SK-N-SH treated with all-trans-retinoic acid at 6 μM for 48 hours (cell line): ENCODE data around the gene PDE7B.

Experiments
- ATAC-seq: fragments of 200-7000 bp; cut with Tn5 transposase; 3 replicates; pipeline ENCODE4 v1.9.1; 2020; ENCODE audit warnings: mild to moderate bottlenecking, moderate library complexity
- ARNTL ChIP-seq: fragments of 450-650 bp; formaldehyde crosslinking; IDR thresholded peaks from 2 replicates; pipeline ENCODE4 v1.5.0; 2020; ENCODE audit warnings: low read depth, mild to moderate bottlenecking, moderate library complexity, borderline replicate concordance
- BACH2 ChIP-seq: fragments of 250-450 bp; sonication (Bioruptor Pico); IDR thresholded peaks from 2 replicates; pipeline ENCODE4 v1.9.0; 2021; ENCODE audit warnings: mild to moderate bottlenecking, borderline replicate concordance
- CREB5 ChIP-seq: fragments of 250-450 bp; sonication (Bioruptor Pico); IDR thresholded peaks from 2 replicates; pipeline ENCODE4 v1.5.1; 2020; ENCODE audit warnings: low read depth, mild to moderate bottlenecking, moderate library complexity
- CSDC2 ChIP-seq: fragments of 250-450 bp; sonication (Bioruptor Pico); IDR thresholded peaks from 2 replicates; pipeline ENCODE4 v1.5.0; 2020; ENCODE audit warnings: mild to moderate bottlenecking, moderate library complexity
- CSRNP3 ChIP-seq: fragments of 250-450 bp; sonication (Bioruptor Pico); IDR thresholded peaks from 2 replicates; pipeline ENCODE4 v1.5.1; 2021; ENCODE audit warnings: mild to moderate bottlenecking, moderate library complexity
- ESRRG ChIP-seq: fragments of 250-450 bp; sonication (Bioruptor Pico); IDR thresholded peaks from 2 replicates; pipeline ENCODE4 v1.6.1; 2021; ENCODE audit warnings: mild to moderate bottlenecking
- ISL1 ChIP-seq: fragments of 250-450 bp; sonication (Bioruptor Pico); IDR thresholded peaks from 2 replicates; pipeline ENCODE4 v2.1.2; 2022; ENCODE audit warnings: mild to moderate bottlenecking, moderate library complexity
- TCF4 ChIP-seq: fragments of 250-450 bp; sonication (Bioruptor Pico); IDR thresholded peaks from 2 replicates; pipeline ENCODE4 v1.8.0; 2021; ENCODE audit warnings: mild to moderate bottlenecking, moderate library complexity, borderline replicate concordance
- TOX ChIP-seq: fragments of 250-450 bp; sonication (Bioruptor Pico); IDR thresholded peaks from 2 replicates; pipeline ENCODE4 v1.8.0; 2021; ENCODE audit warnings: mild to moderate bottlenecking, moderate library complexity, borderline replicate concordance
- ZC3H10 ChIP-seq: fragments of 250-450 bp; sonication (Bioruptor Pico); IDR thresholded peaks from 2 replicates; pipeline ENCODE4 v1.5.1; 2021; ENCODE audit warnings: mild to moderate bottlenecking, moderate library complexity
- ZFP3 ChIP-seq: fragments of 250-450 bp; sonication (Bioruptor Pico); IDR thresholded peaks from 2 replicates; pipeline ENCODE4 v1.5.0; 2020; ENCODE audit warnings: mild to moderate bottlenecking, moderate library complexity
- ZFP30 ChIP-seq: fragments of 450-650 bp; formaldehyde crosslinking; IDR thresholded peaks from 2 replicates; pipeline ENCODE4 v1.5.0; 2022; ENCODE audit warnings: mild to moderate bottlenecking, moderate library complexity
- ZNF565 ChIP-seq: fragments of 450-650 bp; formaldehyde crosslinking; conservative IDR thresholded peaks from 2 replicates; pipeline ENCODE4 v1.5.0; 2020; ENCODE audit warnings: low read depth, mild to moderate bottlenecking, moderate library complexity
- ZNF70 ChIP-seq: fragments of 450-650 bp; formaldehyde crosslinking; IDR thresholded peaks from 2 replicates; pipeline ENCODE4 v1.5.0; 2020; ENCODE audit warnings: mild to moderate bottlenecking, moderate library complexity
- ZNF8 ChIP-seq: fragments of 450-650 bp; formaldehyde crosslinking; IDR thresholded peaks from 2 replicates; pipeline ENCODE4 v1.5.0; 2020; ENCODE audit warnings: mild to moderate bottlenecking, moderate library complexity
- TF ChIP-seq, protein P1 (sequence below): fragments of 250-450 bp; sonication (Bioruptor Pico); IDR thresholded peaks from 2 replicates; pipeline ENCODE4 v1.8.0; 2020; ENCODE audit warnings: mild to moderate bottlenecking, moderate library complexity, borderline replicate concordance
- TF ChIP-seq, protein P2 (sequence below): fragments of 250-450 bp; sonication (Bioruptor Pico); IDR thresholded peaks from 2 replicates; pipeline ENCODE4 v1.5.0; 2020; ENCODE audit warnings: mild to moderate bottlenecking, moderate library complexity

PDE7B gene

GRCh38 chr6:135919026-135919425, 67.5 kb downstream of the PDE7B start:
- no peak for ATAC-seq
- TF ChIP-seq ZC3H10 (no peak), ISL1 (CRISPR knock-in tag) (no peak), CSDC2 (CRISPR knock-in tag) (no peak), ZNF565 (CRISPR knock-in tag) (no peak), ESRRG (CRISPR knock-in tag) (no peak), CREB5 (CRISPR knock-in tag) (no peak)
- TF ChIP-seq, protein P1, sequence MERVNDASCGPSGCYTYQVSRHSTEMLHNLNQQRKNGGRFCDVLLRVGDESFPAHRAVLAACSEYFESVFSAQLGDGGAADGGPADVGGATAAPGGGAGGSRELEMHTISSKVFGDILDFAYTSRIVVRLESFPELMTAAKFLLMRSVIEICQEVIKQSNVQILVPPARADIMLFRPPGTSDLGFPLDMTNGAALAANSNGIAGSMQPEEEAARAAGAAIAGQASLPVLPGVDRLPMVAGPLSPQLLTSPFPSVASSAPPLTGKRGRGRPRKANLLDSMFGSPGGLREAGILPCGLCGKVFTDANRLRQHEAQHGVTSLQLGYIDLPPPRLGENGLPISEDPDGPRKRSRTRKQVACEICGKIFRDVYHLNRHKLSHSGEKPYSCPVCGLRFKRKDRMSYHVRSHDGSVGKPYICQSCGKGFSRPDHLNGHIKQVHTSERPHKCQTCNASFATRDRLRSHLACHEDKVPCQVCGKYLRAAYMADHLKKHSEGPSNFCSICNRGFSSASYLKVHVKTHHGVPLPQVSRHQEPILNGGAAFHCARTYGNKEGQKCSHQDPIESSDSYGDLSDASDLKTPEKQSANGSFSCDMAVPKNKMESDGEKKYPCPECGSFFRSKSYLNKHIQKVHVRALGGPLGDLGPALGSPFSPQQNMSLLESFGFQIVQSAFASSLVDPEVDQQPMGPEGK = no peak

GRCh38 chr6:135920689-135921088, 69.2 kb downstream of the PDE7B start:
- TF ChIP-seq TOX (CRISPR knock-in tag) (no peak), BACH2 (CRISPR knock-in tag) (no peak), CSRNP3 (CRISPR knock-in tag) (no peak), ZNF8 (CRISPR knock-in tag) (no peak), ARNTL (CRISPR knock-in tag) (no peak), ZNF70 (CRISPR knock-in tag) (no peak), CSDC2 (CRISPR knock-in tag) (no peak), ESRRG (CRISPR knock-in tag) (no peak), ZC3H10 (no peak), ZFP3 (CRISPR knock-in tag) (no peak), TCF4 (no peak)
- TF ChIP-seq, protein P2, sequence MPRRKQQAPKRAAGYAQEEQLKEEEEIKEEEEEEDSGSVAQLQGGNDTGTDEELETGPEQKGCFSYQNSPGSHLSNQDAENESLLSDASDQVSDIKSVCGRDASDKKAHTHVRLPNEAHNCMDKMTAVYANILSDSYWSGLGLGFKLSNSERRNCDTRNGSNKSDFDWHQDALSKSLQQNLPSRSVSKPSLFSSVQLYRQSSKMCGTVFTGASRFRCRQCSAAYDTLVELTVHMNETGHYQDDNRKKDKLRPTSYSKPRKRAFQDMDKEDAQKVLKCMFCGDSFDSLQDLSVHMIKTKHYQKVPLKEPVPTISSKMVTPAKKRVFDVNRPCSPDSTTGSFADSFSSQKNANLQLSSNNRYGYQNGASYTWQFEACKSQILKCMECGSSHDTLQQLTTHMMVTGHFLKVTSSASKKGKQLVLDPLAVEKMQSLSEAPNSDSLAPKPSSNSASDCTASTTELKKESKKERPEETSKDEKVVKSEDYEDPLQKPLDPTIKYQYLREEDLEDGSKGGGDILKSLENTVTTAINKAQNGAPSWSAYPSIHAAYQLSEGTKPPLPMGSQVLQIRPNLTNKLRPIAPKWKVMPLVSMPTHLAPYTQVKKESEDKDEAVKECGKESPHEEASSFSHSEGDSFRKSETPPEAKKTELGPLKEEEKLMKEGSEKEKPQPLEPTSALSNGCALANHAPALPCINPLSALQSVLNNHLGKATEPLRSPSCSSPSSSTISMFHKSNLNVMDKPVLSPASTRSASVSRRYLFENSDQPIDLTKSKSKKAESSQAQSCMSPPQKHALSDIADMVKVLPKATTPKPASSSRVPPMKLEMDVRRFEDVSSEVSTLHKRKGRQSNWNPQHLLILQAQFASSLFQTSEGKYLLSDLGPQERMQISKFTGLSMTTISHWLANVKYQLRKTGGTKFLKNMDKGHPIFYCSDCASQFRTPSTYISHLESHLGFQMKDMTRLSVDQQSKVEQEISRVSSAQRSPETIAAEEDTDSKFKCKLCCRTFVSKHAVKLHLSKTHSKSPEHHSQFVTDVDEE (CRISPR knock-in tag) = no peak
- ATAC-seq = no peak

GRCh38 chr6:135921188-135921587, 69.7 kb downstream of the PDE7B start:
- no peak for TF ChIP-seq ZFP30 (CRISPR knock-in tag)
- no peak for ATAC-seq

GRCh38 chr6:135922174-135922573, 70.7 kb downstream of the PDE7B start:
- ATAC-seq = peak; percentile 92
- TF ChIP-seq BACH2 (CRISPR knock-in tag) = no peak
- TF ChIP-seq ARNTL (CRISPR knock-in tag) = no peak
- no peak for TF ChIP-seq ESRRG (CRISPR knock-in tag)
- no peak for TF ChIP-seq CREB5 (CRISPR knock-in tag)
- TF ChIP-seq TOX (CRISPR knock-in tag) = no peak
- no peak for TF ChIP-seq ZC3H10
- TF ChIP-seq, protein P2 (CRISPR knock-in tag) = no peak
- TF ChIP-seq, all 23 proteins: peak for 0
